Measurements from ENCODE around the gene XRCC3. TPM values are rescaled to one million over a fixed set of nuclear protein-coding genes. Genes with fewer than 3 reads are reported as not detected.
"Not testable (repeated sequence)": the region's sequence is repeated elsewhere in the genome, so short reads cannot be mapped to it uniquely, and the experiment has no call there.

XRCC3 gene
- total RNA-seq, 1 donor from 2014 or later = 11.3 TPM

DNA sequence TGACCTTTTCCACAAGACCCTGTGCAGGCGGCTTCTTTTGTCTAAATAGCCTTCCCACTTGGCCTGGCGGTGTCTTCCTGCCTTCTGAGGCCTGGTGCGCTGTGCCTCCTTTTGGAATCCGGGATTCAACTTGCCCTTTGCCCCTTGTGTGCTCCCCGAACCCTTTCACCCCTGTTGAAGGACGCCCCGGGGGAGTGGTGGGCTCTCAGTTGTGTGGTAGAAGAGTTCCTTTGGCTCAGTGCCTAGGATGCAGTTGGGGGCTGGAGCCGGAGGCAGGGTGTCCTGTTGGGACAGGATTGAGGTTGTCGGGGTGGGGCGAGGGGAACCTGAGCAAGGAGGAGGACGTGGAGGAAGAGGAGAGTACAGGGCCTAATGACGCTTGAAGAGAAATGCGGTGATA lies 51.7 kb downstream of the XRCC3 start:
- ATAC-seq = no peak

DNA sequence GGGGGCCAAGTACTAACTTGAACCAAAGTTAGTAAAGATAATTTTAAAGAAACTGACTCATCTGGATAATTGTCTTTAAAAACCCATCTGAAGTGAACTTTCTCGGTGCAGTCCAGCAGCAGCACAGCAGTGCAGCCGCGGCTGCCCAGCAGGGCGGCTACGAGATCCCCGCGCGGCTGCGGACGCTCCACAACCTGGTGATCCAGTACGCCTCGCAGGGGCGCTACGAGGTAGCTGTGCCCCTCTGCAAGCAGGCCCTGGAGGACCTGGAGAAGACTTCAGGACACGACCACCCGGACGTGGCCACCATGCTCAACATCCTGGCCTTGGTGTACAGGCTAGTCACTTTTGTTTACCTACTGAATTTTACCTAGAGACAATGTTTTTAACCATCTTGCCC lies 52.7 kb downstream of the XRCC3 start:
- ATAC-seq = no peak

DNA sequence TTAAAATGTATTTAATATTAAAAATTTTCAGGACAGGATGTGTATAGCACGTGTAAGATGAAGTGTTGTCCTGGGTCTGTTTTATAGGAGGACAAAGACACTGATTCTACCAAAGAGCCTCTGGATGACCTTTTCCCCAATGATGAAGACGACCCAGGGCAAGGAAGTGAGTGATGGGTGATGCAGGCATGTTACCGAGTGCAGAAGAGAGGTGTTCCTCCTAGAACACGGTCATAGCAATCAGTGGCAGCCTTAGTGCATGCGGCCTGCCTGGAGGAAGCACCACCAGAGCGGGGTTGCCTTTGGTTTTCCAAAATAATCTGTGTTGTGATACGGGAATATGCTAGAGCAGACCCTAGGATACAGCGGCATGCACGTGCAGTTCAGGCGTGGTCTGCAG lies 53.2 kb downstream of the XRCC3 start:
- no peak for ATAC-seq

DNA sequence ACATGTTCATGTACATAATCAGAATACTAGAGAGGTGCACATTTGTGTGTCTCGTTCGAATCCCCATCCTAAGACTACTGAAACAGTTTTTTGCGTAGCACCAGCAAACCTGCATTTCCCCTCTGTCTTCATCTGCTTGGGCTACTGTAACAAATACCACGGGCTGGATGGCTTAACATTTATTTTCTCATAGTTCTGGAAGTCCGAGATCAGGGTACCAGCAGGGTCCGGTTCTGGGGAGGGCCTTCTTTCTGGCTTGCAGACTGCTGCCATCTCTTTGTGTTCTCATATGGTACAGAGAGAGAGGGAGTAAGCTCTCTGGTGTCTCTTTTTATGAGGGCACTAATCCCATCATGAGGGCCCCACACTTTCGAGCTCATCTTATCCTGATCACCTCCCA lies 55.6 kb downstream of the XRCC3 start:
- no peak for ATAC-seq

DNA sequence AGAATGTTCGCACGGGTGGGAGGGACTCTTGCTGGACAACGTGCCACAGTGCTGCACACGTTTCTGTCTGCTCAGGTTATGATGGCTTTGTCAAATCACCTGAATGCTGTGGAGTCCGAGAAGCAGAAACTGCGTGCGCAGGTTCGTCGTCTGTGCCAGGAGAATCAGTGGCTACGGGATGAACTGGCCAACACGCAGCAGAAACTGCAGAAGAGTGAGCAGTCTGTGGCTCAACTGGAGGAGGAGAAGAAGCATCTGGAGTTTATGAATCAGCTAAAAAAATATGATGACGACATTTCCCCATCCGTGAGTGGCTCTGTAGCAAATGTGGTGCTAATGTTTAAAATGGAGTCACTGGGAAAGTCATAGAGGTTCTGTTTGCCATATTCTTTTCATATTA lies 57.8 kb downstream of the XRCC3 start:
- no peak for ATAC-seq

DNA sequence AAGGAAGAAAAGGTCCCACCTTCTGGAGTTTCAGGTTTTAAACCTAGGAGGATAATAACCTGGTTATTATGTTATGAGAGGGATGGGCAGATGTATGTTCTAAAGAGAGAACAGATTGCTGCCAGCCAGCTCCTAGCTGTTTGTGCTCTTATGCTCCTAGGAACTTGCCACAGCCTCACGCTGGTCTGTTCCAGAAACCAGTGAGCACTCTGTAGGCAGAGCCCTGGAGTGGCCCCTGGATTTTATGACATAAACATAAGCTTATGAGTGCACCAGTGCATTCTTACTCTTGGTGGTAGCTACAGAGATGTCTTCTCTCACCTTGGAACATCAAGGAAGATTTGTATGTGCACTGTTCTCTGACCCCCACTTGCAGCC lies 58.5 kb downstream of the XRCC3 start:
- no peak for ATAC-seq

DNA sequence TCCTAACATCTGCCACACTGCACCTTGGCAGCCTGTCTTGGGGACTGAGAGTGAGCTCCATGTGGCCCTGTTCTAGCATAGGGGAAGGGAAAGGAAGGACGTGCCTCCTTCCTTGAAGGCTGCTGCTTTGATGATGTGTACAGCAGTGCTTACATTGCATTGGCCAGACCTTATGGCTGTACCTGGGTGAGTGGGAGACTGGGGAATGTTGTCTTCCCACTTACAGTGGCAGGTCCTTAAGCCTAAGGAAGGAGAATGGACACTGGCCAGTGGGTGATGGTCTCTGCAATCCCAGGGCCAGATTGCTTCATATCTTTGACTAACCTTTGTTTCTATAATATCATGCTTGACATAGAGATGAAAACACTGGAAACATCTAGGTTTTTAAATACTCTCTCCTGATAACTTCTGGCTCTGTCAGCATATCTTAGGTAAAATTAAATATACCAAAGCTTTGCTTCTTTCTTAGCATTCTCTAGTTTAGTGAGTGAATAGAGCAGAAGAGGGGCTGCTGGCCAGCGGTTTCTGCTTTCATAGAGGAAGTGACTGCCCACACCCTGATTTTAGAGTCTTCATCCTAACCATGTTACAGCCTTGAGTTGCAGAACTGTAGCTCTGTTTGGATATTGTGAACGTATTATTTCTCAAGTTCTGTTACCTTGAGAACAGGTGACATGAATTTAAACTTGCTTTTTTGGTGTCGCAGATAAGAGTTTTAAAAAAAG lies 59.1 kb downstream of the XRCC3 start:
- peak; percentile 22 for ATAC-seq

DNA sequence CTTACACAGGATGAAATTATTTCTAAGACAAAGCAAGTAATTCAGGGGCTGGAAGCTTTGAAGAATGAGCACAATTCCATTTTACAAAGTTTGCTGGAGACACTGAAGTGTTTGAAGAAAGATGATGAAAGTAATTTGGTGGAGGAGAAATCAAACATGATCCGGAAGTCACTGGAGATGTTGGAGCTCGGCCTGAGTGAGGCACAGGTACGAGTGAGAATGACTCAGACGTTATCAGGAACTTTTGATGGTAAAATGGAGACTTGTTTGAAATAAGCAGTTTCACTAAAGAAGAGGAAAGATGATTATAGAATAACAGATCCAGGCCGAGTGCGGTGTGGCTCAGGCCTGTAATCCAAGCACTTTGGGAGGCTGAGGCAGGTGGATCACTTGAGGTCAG lies 60.6 kb downstream of the XRCC3 start:
- no peak for ATAC-seq

DNA sequence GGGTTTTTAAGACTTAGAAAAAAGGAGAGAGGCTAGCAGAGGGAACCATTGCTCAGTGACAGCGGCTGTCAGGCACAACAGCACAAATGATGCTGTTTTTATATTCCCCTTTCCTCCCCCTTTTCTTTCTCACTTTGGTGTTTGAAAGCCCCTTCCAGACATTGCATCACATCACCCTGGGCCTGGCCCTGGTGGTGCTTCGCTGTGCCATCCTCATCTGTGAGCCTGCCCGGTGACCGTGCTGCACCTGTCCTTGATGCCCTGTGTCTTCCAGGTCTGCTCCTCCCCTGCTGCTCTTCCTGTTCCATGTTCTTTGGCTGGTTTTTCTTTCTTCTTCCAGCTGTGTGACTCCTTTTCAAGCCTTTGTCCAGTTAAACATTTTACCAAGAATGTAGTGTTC lies 61.4 kb downstream of the XRCC3 start:
- ATAC-seq = no peak

DNA sequence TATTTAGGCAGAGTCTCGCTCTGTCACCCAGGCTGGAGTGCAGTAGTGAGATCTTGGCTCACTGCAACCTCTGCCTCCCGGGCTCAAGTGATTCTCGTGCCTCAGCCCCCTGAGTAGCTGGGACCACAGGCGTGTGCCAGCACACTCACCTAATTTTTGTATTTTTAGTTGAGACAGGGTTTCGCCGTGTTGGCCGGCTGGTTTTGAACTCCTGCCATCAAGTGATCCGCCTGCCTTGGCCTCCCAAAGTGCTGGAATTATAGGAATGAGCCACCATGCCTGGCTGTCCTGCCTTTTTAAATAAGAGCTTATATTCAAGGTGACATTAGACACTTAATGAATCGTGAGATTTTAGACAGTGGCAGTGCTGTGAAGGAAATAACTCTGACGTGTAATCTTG lies 61.9 kb downstream of the XRCC3 start:
- not testable (repeated sequence) for ATAC-seq

DNA sequence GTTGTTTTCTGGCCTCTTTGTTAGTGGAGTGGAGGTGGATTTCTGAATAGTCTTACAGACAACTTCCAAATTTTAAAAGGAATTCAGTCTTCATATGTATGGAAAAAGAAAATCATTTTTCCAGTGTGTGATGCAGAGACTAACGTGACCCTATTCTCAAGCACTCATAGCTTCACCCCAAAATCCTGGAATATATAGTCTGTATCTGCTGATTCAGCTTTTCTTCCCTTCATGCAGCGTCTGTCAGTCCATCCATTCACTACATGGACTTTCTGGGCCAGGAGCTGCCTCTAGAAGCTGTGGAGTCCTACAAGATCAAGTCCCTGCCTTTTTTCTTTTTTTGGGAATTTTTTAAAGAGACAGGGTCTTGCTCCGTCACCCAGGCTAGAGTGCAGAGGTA lies 62.4 kb downstream of the XRCC3 start:
- no peak for ATAC-seq

DNA sequence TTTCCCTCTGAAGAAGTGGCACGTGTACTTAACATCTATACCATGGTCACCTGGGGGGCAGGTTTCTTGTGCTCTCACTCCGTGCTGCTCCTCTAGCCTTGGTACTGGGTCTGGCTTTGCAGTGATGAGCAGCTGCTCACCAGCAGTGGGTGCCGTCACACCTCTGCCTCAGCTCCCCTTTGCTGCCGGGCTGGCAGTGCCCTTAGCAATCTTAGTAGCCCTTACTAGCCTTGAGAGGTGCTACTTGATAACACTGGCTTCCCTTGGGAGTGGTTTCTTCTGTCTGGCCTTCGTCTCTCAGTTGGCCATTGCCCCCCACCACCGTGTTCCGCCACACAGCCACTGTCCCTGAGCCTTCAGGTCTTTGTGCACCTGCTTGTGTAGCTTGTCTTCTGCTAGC lies 63.7 kb downstream of the XRCC3 start:
- no peak for ATAC-seq

DNA sequence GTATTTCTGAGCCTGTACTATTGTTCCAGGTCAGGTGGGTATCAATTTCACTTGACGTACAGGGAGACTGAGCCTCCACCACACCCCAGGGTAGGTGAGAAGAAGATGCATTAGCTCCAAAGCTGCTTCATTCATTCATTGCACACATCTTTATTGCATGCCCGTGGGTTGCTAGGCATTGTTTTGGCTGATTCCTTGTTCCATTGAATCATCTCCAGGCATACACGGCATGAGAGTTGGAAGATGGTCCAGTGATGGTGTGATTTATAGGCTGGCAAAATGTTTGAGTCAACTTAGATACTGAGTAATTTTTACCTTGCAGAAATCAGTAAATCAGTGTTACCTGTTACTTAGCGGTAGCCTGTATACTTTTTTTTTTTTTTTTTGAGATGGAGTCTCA lies 65.0 kb downstream of the XRCC3 start:
- ATAC-seq = no peak

DNA sequence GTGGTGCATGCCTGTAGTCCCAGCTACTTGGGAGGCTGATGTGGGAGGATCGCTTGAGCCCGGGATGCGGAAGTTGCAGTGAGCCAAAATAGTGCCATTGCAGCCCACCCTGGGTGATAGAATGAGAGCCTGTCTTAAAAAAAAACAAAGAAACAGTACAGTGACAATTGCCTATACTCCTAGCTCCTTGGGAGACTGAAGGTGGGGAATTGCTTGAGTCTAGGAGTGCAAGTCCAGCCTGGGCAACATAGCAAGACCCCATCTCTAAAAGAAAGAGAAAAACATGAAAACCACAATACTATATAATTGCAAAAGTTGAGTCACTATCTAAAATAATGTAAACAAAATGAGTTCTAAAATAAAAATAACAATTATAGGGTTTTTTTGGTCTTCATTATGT lies 66.2 kb downstream of the XRCC3 start:
- no peak for ATAC-seq

Other genes starting within 250 kb of the XRCC3 start
- 17.8 TPM for gene CKB, start 192.6 kb downstream of the XRCC3 start, total RNA-seq
- gene TRMT61A, start 186.3 kb downstream of the XRCC3 start, total RNA-seq = 6.1 TPM
- 23.6 TPM for gene BAG5, start 152.8 kb downstream of the XRCC3 start, total RNA-seq
- 30.3 TPM for gene COA8, start 152.5 kb downstream of the XRCC3 start, total RNA-seq
- gene KLC1, start 86.2 kb downstream of the XRCC3 start, total RNA-seq = 80.3 TPM
- gene ZFYVE21, start 359 bp upstream of the XRCC3 start, total RNA-seq = 58.8 TPM
- gene PPP1R13B, start 132.1 kb upstream of the XRCC3 start, total RNA-seq = 35.9 TPM
- gene TDRD9, start 213.0 kb upstream of the XRCC3 start, total RNA-seq = 0.16 TPM
- gene RD3L, start 227.1 kb upstream of the XRCC3 start, total RNA-seq = not detected